Measurements from ENCODE around the gene SLC37A1.

GRCh38 chr21:42544544-42544943, 30.9 kb downstream of the SLC37A1 start:
- TF ChIP-seq CTCF (IDR thresholded peaks at IDR 0.05; ENCODE audit: borderline replicate concordance, extremely low read depth, low read length, poor library complexity, severe bottlenecking) (no peak), EZH2 (IDR thresholded peaks at IDR 0.05; ENCODE audit: borderline replicate concordance, low read depth, low read length, severe bottlenecking) (no peak)
